ENCODE data around the gene TBX3.

DNA sequence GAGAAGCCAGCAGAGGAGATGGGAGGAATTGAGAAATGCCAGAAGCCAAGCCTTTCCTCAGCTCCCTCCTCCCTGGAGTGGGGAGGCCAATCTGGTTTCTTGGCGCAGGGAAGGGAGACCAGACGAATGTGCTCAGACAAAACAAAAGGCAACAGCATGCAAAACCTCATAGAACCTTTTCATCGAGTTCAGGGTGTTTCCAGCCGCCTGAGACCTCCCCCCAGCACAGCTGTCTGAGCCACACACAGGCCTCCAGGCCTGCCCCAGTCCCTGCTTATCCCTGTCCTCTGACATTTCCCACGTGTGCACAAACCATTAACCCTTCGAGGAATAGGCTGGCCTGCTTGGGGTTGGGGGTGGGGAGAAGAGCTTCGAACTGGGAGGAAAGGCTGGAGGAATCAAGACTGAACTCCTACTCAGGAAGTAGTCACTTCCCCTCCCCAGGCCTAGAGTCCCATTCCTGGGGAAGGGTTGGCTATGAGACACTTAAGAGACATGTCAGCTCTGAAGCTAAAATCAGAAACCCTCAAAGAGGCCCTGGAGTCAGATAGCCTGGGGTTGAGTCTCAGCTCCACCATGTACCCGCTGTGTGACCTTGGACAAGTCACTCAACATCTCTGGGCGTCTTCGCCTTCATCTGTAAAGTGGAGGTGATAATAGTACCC is 10.7 kb downstream of the TBX3 start:
- TF ChIP-seq, protein P1, sequence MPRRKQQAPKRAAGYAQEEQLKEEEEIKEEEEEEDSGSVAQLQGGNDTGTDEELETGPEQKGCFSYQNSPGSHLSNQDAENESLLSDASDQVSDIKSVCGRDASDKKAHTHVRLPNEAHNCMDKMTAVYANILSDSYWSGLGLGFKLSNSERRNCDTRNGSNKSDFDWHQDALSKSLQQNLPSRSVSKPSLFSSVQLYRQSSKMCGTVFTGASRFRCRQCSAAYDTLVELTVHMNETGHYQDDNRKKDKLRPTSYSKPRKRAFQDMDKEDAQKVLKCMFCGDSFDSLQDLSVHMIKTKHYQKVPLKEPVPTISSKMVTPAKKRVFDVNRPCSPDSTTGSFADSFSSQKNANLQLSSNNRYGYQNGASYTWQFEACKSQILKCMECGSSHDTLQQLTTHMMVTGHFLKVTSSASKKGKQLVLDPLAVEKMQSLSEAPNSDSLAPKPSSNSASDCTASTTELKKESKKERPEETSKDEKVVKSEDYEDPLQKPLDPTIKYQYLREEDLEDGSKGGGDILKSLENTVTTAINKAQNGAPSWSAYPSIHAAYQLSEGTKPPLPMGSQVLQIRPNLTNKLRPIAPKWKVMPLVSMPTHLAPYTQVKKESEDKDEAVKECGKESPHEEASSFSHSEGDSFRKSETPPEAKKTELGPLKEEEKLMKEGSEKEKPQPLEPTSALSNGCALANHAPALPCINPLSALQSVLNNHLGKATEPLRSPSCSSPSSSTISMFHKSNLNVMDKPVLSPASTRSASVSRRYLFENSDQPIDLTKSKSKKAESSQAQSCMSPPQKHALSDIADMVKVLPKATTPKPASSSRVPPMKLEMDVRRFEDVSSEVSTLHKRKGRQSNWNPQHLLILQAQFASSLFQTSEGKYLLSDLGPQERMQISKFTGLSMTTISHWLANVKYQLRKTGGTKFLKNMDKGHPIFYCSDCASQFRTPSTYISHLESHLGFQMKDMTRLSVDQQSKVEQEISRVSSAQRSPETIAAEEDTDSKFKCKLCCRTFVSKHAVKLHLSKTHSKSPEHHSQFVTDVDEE (CRISPR knock-in tag; IDR thresholded peaks at IDR 0.05) = no peak
- TF ChIP-seq ARNTL (CRISPR knock-in tag; IDR thresholded peaks at IDR 0.05; ENCODE audit: borderline replicate concordance, low read depth) (no peak), ZFP3 (CRISPR knock-in tag; IDR thresholded peaks at IDR 0.05) (no peak), ZNF565 (CRISPR knock-in tag; conservative IDR thresholded peaks at IDR 0.05; ENCODE audit: low read depth) (no peak), GLIS3 (CRISPR knock-in tag; IDR thresholded peaks at IDR 0.05) (no peak), ISL1 (CRISPR knock-in tag; IDR thresholded peaks at IDR 0.05) (no peak), TOX (CRISPR knock-in tag; IDR thresholded peaks at IDR 0.05; ENCODE audit: borderline replicate concordance) (no peak), RARB (CRISPR knock-in tag; IDR thresholded peaks at IDR 0.05) (no peak), BACH2 (CRISPR knock-in tag; IDR thresholded peaks at IDR 0.05; ENCODE audit: borderline replicate concordance) (no peak)
- TF ChIP-seq, protein P2, sequence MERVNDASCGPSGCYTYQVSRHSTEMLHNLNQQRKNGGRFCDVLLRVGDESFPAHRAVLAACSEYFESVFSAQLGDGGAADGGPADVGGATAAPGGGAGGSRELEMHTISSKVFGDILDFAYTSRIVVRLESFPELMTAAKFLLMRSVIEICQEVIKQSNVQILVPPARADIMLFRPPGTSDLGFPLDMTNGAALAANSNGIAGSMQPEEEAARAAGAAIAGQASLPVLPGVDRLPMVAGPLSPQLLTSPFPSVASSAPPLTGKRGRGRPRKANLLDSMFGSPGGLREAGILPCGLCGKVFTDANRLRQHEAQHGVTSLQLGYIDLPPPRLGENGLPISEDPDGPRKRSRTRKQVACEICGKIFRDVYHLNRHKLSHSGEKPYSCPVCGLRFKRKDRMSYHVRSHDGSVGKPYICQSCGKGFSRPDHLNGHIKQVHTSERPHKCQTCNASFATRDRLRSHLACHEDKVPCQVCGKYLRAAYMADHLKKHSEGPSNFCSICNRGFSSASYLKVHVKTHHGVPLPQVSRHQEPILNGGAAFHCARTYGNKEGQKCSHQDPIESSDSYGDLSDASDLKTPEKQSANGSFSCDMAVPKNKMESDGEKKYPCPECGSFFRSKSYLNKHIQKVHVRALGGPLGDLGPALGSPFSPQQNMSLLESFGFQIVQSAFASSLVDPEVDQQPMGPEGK (CRISPR knock-in tag; IDR thresholded peaks at IDR 0.05; ENCODE audit: borderline replicate concordance) = no peak
- TF ChIP-seq, protein P3, sequence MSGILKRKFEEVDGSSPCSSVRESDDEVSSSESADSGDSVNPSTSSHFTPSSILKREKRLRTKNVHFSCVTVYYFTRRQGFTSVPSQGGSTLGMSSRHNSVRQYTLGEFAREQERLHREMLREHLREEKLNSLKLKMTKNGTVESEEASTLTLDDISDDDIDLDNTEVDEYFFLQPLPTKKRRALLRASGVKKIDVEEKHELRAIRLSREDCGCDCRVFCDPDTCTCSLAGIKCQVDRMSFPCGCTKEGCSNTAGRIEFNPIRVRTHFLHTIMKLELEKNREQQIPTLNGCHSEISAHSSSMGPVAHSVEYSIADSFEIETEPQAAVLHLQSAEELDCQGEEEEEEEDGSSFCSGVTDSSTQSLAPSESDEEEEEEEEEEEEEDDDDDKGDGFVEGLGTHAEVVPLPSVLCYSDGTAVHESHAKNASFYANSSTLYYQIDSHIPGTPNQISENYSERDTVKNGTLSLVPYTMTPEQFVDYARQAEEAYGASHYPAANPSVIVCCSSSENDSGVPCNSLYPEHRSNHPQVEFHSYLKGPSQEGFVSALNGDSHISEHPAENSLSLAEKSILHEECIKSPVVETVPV (CRISPR knock-in tag; IDR thresholded peaks at IDR 0.05) = no peak
- TF ChIP-seq, protein P4, sequence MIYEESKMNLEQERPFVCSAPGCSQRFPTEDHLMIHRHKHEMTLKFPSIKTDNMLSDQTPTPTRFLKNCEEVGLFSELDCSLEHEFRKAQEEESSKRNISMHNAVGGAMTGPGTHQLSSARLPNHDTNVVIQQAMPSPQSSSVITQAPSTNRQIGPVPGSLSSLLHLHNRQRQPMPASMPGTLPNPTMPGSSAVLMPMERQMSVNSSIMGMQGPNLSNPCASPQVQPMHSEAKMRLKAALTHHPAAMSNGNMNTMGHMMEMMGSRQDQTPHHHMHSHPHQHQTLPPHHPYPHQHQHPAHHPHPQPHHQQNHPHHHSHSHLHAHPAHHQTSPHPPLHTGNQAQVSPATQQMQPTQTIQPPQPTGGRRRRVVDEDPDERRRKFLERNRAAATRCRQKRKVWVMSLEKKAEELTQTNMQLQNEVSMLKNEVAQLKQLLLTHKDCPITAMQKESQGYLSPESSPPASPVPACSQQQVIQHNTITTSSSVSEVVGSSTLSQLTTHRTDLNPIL (CRISPR knock-in tag; IDR thresholded peaks at IDR 0.05; ENCODE audit: low read depth) = no peak
